Myometrial cell (primary cell): Measurements from ENCODE around the gene M1AP. TPM values are rescaled to one million over a fixed set of nuclear protein-coding genes. Genes with fewer than 3 reads are reported as not detected.

ENCODE experiments used
- total RNA-seq: library from RNA; depleted of rRNA; stranded (reverse); fragments of >200 nt; gene quantifications from 2 replicates; pipeline ENCODE4 v1.2.3, GENCODE V29; 2015

The M1AP gene, protein sequence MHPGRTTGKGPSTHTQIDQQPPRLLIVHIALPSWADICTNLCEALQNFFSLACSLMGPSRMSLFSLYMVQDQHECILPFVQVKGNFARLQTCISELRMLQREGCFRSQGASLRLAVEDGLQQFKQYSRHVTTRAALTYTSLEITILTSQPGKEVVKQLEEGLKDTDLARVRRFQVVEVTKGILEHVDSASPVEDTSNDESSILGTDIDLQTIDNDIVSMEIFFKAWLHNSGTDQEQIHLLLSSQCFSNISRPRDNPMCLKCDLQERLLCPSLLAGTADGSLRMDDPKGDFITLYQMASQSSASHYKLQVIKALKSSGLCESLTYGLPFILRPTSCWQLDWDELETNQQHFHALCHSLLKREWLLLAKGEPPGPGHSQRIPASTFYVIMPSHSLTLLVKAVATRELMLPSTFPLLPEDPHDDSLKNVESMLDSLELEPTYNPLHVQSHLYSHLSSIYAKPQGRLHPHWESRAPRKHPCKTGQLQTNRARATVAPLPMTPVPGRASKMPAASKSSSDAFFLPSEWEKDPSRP
- total RNA-seq: not detected in 2 replicates

DNA sequence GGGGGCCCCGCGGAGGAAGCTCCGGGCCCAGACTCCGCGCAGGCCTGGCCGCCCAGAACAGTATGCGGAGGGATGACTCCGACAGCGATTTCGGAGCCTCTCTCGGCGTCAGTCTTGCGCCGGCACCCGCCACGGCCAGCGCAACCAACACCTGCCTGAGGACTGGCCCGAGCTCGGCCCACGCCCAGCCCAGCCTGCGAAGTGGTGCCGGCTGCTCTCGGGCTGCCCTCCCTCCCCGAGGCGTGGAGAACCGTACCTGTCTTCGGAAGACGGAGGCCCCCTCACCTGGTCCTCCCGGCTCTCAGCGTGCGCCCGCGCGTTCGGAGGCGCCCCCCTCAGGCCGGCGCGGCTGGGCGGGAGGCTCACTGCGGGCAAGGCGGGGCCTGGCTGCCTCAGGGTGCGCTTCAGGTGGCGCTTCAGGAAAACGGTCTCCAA lies at the start of gene M1AP:
M1AP (minus strand) TSS at position 322 of the 435 bp plus-strand sequence. CDS start 8,055 bp downstream, outside the sequence.

DNA sequence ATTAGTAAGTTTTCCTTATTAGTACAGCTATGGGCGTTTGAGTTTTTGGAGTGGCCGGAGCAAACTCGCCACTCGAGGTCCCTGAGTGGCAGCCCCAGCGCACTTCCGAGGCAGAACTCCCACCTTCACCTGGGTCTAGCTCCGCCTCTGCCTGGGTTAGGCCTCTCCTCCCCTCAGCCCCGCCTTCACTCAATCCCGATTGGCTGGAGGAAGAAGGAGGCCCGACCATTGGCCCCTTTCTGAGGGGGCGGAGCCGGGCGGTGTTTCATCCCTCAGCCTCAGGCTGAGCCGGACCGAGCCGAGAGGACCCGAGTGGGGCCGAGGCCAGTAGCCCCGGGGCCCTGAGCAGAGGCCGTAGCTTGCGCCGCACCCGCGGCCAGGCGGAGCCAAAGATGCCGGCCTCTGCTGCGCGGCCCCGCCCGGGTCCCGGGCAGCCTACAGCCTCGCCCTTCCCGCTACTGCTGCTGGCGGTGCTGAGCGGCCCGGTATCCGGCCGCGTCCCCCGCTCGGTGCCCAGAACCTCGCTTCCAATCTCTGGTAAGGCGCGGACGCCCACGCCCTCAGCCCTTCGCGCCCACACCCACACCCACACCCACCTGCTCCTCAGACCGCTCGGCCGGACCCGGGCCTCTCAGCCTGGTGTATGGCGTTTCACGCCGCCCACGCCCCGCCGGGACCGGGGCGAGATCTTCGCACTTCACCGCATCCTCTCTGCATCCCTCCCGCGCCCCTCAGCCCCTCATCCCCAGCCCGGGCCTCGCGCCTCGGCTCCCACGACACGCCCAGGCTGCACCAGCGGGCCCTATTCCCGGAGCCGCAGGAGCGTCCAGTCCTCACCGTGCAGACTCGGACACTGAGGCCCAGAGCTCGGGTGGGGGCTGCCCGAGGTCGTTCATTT lies 6.1 kb upstream of the M1AP start, which contains the start of gene SEMA4F:
SEMA4F (plus strand) TSS at position 263 of the 898 bp plus-strand sequence; CDS start at position 393, 130 bp downstream.

DNA sequence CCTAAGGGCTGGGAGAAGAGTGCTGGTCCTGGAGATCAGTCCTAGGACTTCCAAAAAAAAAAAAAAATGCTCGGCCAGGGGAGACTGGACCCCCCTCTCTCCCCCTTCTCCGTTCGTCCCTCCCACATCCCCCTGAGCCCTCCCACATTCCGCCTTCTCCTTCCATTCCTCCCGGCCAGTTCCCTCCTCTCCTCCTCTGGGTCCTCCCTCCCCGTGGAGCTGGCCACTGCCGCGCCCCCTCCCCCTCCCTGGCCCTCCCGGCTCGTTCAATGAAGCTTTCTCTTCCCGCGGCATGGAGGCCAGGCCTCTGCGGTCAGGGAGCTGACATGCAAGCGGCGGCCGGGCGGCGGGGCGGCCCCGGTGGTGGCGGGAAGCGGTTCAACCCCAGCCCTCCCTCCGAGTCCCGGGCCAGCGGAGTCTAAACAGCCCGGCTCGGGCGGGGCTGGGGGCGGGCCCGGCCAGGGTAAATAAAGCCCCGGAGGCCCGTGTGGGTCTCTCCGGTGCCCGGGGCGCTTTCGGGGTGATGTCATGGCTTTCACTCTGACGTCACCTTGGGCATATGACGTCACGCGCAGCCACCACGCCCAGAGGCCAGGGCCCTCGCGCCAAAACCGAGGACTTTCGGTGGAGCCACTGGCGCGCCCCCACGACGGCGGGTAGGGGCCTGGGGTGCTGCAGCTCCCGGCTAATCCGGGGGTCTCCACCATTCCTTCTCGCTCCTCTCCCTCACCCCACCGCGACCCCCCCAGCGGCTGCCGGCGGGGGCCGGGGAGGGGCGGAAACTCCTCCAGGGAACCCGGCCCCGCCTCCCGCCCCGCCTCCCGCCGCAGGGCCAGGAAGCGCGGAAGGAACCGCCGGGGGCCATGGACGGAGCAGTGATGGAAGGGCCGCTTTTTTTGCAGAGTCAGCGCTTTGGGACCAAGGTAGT lies 94.0 kb downstream of the M1AP start, which contains the start of the genes DOK1 and LOXL3:
DOK1 (plus strand) TSS at position 829 of the 928 bp plus-strand sequence; CDS start at position 864, 35 bp downstream.
LOXL3 (minus strand) TSS at position 51 of the 928 bp plus-strand sequence. CDS start 1,308 bp downstream, outside the sequence.

DNA sequence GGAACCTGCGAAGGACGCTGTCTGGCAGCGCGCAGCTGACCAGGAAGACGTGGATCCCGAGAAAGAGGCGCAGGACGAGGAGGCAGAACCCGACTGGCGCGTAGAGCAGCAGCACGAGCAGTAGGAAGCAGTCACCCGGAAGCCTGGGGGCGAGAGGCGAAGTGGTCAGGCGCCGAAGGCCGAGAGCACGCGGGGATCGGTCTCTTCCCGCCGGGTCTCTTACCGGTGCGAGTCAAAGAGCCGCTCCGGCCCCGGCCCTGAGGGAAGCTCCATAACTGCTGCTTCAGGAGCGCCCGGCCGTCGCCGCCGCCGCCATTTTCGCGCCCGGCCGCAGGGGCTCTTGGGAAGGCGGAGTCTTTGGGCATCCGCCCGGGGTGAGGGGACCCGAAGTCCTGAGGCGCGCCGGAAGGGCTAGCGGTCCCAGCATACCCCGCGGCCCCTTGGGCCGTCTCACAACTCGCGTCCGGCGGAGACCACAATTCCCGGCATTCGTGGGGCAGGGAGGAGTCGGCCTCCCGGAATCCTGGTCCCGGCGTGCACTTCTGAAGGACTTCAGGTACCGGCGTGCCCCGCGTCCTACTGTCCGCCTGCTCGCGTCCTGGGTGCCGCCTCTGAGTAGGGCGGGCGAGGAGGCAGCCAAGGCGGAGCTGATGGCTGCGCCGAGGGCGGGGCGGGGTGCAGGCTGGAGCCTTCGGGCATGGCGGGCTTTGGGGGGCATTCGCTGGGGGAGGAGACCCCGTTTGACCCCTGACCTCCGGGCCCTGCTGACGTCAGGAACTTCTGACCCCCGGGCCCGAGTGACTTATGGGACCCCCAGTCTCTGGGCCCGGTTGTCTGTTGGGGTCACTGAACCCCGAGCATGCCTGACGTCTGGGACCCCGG lies 118.5 kb downstream of the M1AP start, which contains the start of the genes AUP1 and HTRA2:
AUP1 (minus strand) TSS at position 350 of the 882 bp plus-strand sequence; CDS start at position 273, 77 bp downstream.
HTRA2 (plus strand) TSS at position 577 of the 882 bp plus-strand sequence; CDS start at position 651, 74 bp downstream.

DNA sequence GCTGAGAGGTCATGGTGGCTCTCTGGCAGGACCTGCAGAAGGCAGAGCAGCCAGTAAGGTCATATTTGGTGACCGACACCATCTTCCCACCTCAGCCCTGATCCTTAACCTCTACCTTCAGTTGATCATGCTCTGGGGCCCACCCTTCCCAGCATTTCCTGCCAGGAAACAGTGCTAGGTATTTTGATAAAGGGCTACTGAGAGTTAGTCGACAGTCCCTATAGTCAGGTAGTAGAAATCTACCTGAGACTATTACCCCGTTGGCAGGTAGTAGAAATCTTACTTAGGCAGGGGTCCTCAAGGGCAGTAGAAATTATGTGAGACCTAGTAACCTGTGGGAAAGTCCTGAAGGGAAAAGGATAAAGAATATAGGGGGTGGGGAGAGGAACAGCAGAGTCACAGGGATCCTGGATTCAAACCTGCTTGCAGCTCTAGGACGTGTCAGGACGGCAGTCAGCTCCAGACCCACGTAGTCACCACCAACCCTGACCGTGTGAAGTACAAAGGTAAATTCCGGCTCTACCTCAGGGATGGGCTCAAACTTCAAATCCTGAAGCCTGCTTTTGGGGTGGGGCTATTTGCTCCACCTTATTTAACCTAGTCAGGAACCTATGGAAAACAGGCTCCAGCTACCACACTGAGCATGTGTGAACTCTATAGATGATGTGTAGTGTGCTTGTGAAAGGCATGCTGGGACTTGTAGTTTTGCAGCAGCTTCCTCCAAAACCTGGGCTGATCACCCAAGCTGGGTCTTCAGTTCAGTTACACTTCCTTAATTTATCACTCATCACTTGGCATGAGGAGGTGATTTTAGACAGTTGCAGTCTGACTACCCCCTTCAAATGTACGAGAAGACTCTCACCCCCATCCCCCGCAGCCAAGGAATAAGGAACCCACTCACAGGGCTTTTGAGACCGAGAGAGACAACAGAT lies 122.1 kb downstream of the M1AP start, which contains the start of gene DQX1:
DQX1 (minus strand) TSS at position 515 of the 932 bp plus-strand sequence; CDS start at position 13, 502 bp downstream.

GRCh38 chr2:74514368-74515270 lies 133.5 kb downstream of the M1AP start, which contains the start of gene TLX2:
TSS of gene TLX2 (plus strand) at chr2:74514450. CDS start at chr2:74514807, 357 bp downstream.

Other genes starting within 250 kb of the M1AP start
- 2.8 and 7.5 TPM in 2 replicates for gene C2orf81, start 226.7 kb downstream of the M1AP start, total RNA-seq
- gene WDR54, start 226.6 kb downstream of the M1AP start, total RNA-seq: 54.2 and 63.1 TPM in 2 replicates
- gene RTKN, start 206.4 kb downstream of the M1AP start, total RNA-seq: 14.9 and 18.7 TPM in 2 replicates
- gene INO80B, start 193.2 kb downstream of the M1AP start, total RNA-seq: 3.0 and 18.2 TPM in 2 replicates
- gene WBP1, start 189.9 kb downstream of the M1AP start, total RNA-seq: 54.1 and 60.8 TPM in 2 replicates
- gene MOGS, start 182.9 kb downstream of the M1AP start, total RNA-seq: 102 and 123 TPM in 2 replicates
- 39.5 and 60.5 TPM in 2 replicates for gene MRPL53, start 175.7 kb downstream of the M1AP start, total RNA-seq
- 8.4 and 11.7 TPM in 2 replicates for gene CCDC142, start 165.3 kb downstream of the M1AP start, total RNA-seq
- gene TTC31, start 165.2 kb downstream of the M1AP start, total RNA-seq: 18.5 and 31.2 TPM in 2 replicates
- 1.7 and 4.1 TPM in 2 replicates for gene LBX2, start 148.7 kb downstream of the M1AP start, total RNA-seq
- gene PCGF1, start 140.6 kb downstream of the M1AP start, total RNA-seq: 11.7 and 16.4 TPM in 2 replicates
- not detected in 2 replicates for gene TLX2, start 133.9 kb downstream of the M1AP start, total RNA-seq
- gene DQX1, start 122.1 kb downstream of the M1AP start, total RNA-seq: 0.58 TPM in 1 of 2 replicates, not detected in the other
- 84.5 and 84.9 TPM in 2 replicates for gene AUP1, start 118.6 kb downstream of the M1AP start, total RNA-seq
- 38.5 and 44.4 TPM in 2 replicates for gene HTRA2, start 118.4 kb downstream of the M1AP start, total RNA-seq
- gene LOXL3, start 94.4 kb downstream of the M1AP start, total RNA-seq: 12.9 and 15.6 TPM in 2 replicates
- 23.9 and 30.3 TPM in 2 replicates for gene DOK1, start 93.6 kb downstream of the M1AP start, total RNA-seq
- gene SEMA4F, start 5.9 kb upstream of the M1AP start, total RNA-seq: 4.0 and 9.7 TPM in 2 replicates
- gene HK2, start 185.8 kb upstream of the M1AP start, total RNA-seq: 1.2 and 2.3 TPM in 2 replicates